HepG2 (cell line): ENCODE data around the gene ST8SIA6. TPM values are rescaled to one million over a fixed set of nuclear protein-coding genes. Genes with fewer than 3 reads are reported as not detected.

Source experiments
- KDM5A ChIP-seq: fragments of 200-600 bp; sonication (generic); IDR thresholded peaks from 2 replicates; pipeline ENCODE4 v1.7.0; 2018; ENCODE audit warnings: antibody characterized with exemption, mild to moderate bottlenecking, low read length, borderline replicate concordance
- RNF219 ChIP-seq: sonication (generic); formaldehyde crosslinking; IDR thresholded peaks from 2 replicates; pipeline ENCODE4 v1.5.0; 2020; ENCODE audit warnings: mild to moderate bottlenecking, missing genetic modification reagents
- RXRA ChIP-seq: sonication (generic); formaldehyde crosslinking; IDR thresholded peaks from 2 replicates; pipeline ENCODE4 v1.5.1; 2020; ENCODE audit warnings: missing genetic modification reagents
- ZNF205 ChIP-seq: IDR thresholded peaks from 2 replicates; pipeline ENCODE4 v1.6.1; 2018; ENCODE audit warnings: missing biosample characterization, missing genetic modification reagents
- ZNF720 ChIP-seq: sonication (generic); formaldehyde crosslinking; IDR thresholded peaks from 2 replicates; pipeline ENCODE4 v1.4.0; 2020; ENCODE audit warnings: missing genetic modification reagents
- ZNF788 ChIP-seq: sonication (generic); formaldehyde crosslinking; IDR thresholded peaks from 2 replicates; pipeline ENCODE4 v1.5.0; 2020; ENCODE audit warnings: mild to moderate bottlenecking, missing genetic modification reagents, borderline replicate concordance
- polyA plus RNA-seq, 8 experiments: library from polyadenylated mRNA; depleted of rRNA in 3 of 8; stranded (reverse) in 7 of 8; unstranded in 1 of 8; fragments of >200 nt; fragmentation: Illumina TruSeq in 4 of 8; extraction: Trizol in 4 of 8; gene quantifications; 2 replicates each; pipeline versions ENCODE4 v1.2.1 to v1.2.3, GENCODE V29; 2011 to 2016; ENCODE audit warnings: low read depth in 4 of 8, missing spikeins in 1 of 8, mixed read lengths in 1 of 8; ENCODE audit not compliant: insufficient read depth in 1 of 8
- small RNA-seq, 3 experiments: library from RNA; depleted of rRNA; stranded (forward); fragments of <200 nt; gene quantifications; one replicate each; pipeline ENCODE3, GENCODE V24; 2012; ENCODE audit warnings: low read depth in 2 of 3, low replicate concordance in 1 of 3; ENCODE audit not compliant: insufficient read length in 3 of 3, insufficient read depth in 2 of 3
- total RNA-seq, 5 experiments: library from RNA; depleted of rRNA; stranded (reverse); fragments of >200 nt; fragmentation: Illumina TruSeq; extraction: Trizol; gene quantifications; 2 replicates each; pipeline ENCODE4 v1.2.3, GENCODE V29; 2016; ENCODE audit warnings: low read depth in 1 of 5

The ST8SIA6 gene
- total and polyA plus RNA-seq, 2 of the 13 experiments (the other 11 are each of a cell fraction or from before 2014, with no cell fraction given), result not detected

GRCh38 chr10:17272648-17273047 lies 181.7 kb downstream of the ST8SIA6 start (continued):
- TF ChIP-seq RNF219, result no peak
- TF ChIP-seq KDM5A, result no peak
- no peak for TF ChIP-seq ZNF720 (CRISPR knock-in tag)
- no peak for TF ChIP-seq ZNF788 (CRISPR knock-in tag)
- TF ChIP-seq RXRA (CRISPR knock-in tag), result no peak
- TF ChIP-seq ZNF205, result no peak

Small RNAs within 50 kb of the gene (small RNA-seq; reads per million reads assigned to genes)
- 0 reads per million in 3 experiments for gene RF00019

Other genes starting within 250 kb of the ST8SIA6 start
- gene VIM, start 226.4 kb downstream of the ST8SIA6 start, total RNA-seq (2016; rRNA removed; fragmentation: Illumina TruSeq; extraction: Trizol), result not detected in 2 replicates
- not detected in 2 replicates for gene VIM, start 226.4 kb downstream of the ST8SIA6 start, polyA plus RNA-seq (2011; rRNA removed)
- 31.7 and 47.6 TPM in 2 replicates for gene HACD1, start 162.8 kb upstream of the ST8SIA6 start, total RNA-seq (2016; rRNA removed; fragmentation: Illumina TruSeq; extraction: Trizol)
- gene HACD1, start 162.8 kb upstream of the ST8SIA6 start, polyA plus RNA-seq (2011; rRNA removed), result 34.2 and 43.4 TPM in 2 replicates
- gene STAM, start 189.6 kb upstream of the ST8SIA6 start, total RNA-seq (2016; rRNA removed; fragmentation: Illumina TruSeq; extraction: Trizol), result 25.1 and 31.7 TPM in 2 replicates
- 17.7 and 19.5 TPM in 2 replicates for gene STAM, start 189.6 kb upstream of the ST8SIA6 start, polyA plus RNA-seq (2011; rRNA removed)